ENCODE measurements around the gene ERCC1.

DNA sequence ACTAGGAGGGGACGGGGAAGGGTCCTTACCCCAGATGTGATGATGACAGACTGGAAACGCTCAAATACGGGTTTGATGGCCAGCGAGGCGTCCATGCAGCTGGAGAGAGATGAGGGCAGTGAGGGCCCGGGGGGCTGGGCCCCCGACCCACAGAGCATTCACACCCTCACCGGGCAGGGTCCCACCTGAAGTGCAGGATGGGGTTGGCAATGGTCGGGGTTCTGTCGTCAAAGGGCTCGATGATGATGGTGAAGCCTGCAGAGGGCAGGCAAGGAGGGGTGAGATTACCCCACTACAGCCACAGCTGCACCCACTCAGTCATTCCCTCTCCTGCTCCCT lies 66.3 kb downstream of the ERCC1 start:
- TF ChIP-seq, protein P1, sequence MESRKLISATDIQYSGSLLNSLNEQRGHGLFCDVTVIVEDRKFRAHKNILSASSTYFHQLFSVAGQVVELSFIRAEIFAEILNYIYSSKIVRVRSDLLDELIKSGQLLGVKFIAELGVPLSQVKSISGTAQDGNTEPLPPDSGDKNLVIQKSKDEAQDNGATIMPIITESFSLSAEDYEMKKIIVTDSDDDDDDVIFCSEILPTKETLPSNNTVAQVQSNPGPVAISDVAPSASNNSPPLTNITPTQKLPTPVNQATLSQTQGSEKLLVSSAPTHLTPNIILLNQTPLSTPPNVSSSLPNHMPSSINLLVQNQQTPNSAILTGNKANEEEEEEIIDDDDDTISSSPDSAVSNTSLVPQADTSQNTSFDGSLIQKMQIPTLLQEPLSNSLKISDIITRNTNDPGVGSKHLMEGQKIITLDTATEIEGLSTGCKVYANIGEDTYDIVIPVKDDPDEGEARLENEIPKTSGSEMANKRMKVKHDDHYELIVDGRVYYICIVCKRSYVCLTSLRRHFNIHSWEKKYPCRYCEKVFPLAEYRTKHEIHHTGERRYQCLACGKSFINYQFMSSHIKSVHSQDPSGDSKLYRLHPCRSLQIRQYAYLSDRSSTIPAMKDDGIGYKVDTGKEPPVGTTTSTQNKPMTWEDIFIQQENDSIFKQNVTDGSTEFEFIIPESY (IDR thresholded peaks at IDR 0.05; ENCODE audit: borderline replicate concordance, low read depth), result no peak
- TF ChIP-seq, protein P2, sequence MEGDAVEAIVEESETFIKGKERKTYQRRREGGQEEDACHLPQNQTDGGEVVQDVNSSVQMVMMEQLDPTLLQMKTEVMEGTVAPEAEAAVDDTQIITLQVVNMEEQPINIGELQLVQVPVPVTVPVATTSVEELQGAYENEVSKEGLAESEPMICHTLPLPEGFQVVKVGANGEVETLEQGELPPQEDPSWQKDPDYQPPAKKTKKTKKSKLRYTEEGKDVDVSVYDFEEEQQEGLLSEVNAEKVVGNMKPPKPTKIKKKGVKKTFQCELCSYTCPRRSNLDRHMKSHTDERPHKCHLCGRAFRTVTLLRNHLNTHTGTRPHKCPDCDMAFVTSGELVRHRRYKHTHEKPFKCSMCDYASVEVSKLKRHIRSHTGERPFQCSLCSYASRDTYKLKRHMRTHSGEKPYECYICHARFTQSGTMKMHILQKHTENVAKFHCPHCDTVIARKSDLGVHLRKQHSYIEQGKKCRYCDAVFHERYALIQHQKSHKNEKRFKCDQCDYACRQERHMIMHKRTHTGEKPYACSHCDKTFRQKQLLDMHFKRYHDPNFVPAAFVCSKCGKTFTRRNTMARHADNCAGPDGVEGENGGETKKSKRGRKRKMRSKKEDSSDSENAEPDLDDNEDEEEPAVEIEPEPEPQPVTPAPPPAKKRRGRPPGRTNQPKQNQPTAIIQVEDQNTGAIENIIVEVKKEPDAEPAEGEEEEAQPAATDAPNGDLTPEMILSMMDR (IDR thresholded peaks at IDR 0.05), result no peak
- no peak for TF ChIP-seq EP300 (IDR thresholded peaks at IDR 0.05; ENCODE audit: borderline replicate concordance in 1 of 2, low read depth in 1 of 2, low read length in 1 of 2)
- TF ChIP-seq SIN3A (IDR thresholded peaks at IDR 0.05; ENCODE audit: borderline replicate concordance, low read depth, low read length), result no peak
- no peak for TF ChIP-seq RFX5 (IDR thresholded peaks at IDR 0.05; ENCODE audit: low read length)
- no peak for TF ChIP-seq SMC3 (IDR thresholded peaks at IDR 0.05; ENCODE audit: low read depth, low read length)
- no peak for TF ChIP-seq EZH2phosphoT487 (IDR thresholded peaks at IDR 0.05; ENCODE audit: borderline replicate concordance, low read depth)
- no peak for TF ChIP-seq GABPA (IDR thresholded peaks at IDR 0.05; ENCODE audit: low read depth)
- no peak for TF ChIP-seq POLR2AphosphoS5 (IDR thresholded peaks at IDR 0.05; ENCODE audit: low read depth, low read length)
- no peak for TF ChIP-seq FOXM1 (IDR thresholded peaks at IDR 0.05; ENCODE audit: low read depth)
- TF ChIP-seq TEAD4 (IDR thresholded peaks at IDR 0.05; ENCODE audit: borderline replicate concordance, insufficient read depth), result no peak

Measured in SK-N-SH (cell line).